Keratinocyte (primary cell): ENCODE data around the gene SPATS2L.

Experiments
- CTCF ChIP-seq, 3 experiments: IDR thresholded peaks in 1 of 3; conservative IDR thresholded peaks in 1 of 3; optimal IDR thresholded peaks in 1 of 3; 2 replicates in 2 of 3; 3 replicates in 1 of 3; pipeline versions ENCODE3 to v1.5.1; 2011; ENCODE audit warnings: low read length in 3 of 3, mild to moderate bottlenecking in 3 of 3, moderate library complexity in 2 of 3, control low read depth in 1 of 3, inconsistent platforms in 1 of 3; ENCODE audit not compliant: insufficient read depth in 2 of 3; ENCODE audit errors: extremely low read depth in 1 of 3
- EZH2 ChIP-seq: IDR thresholded peaks from one replicate; pipeline ENCODE4 v1.6.1; 2012; ENCODE audit warnings: inconsistent platforms, mild to moderate bottlenecking, low read length, moderate library complexity

GRCh38 chr2:200394045-200394444 lies 87.6 kb downstream of the SPATS2L start:
- TF ChIP-seq CTCF (optimal IDR thresholded peaks at IDR 0.05 in 1 of 3, IDR thresholded peaks at IDR 0.05 in 1 of 3, conservative IDR thresholded peaks at IDR 0.05 in 1 of 3; ENCODE audit: extremely low read depth in 1 of 3, insufficient read depth in 2 of 3, low read length in 3 of 3) (no peak), EZH2 (no peak)
